HT1080 (cell line): ENCODE results near the gene KCNT2. TPM values are rescaled to one million over a fixed set of nuclear protein-coding genes. Genes with fewer than 3 reads are reported as not detected.
A peak's percentile ranks its signal among the peaks of the same experiment; 100 is the strongest.
"Not testable (repeated sequence)": the region's sequence is repeated elsewhere in the genome, so short reads cannot be mapped to it uniquely, and the experiment has no call there.

Experiments
- DNase-seq: peaks from one replicate; pipeline ENCODE4 v3.0.0-alpha.2; 2015; ENCODE audit warnings: low read depth
- polyA plus RNA-seq, 2 experiments: library from polyadenylated mRNA; depleted of rRNA; stranded (reverse); fragments of >200 nt; gene quantifications; 2 replicates each; pipeline ENCODE4 v1.2.3, GENCODE V29; 2015
- total RNA-seq: library from RNA; depleted of rRNA; stranded (reverse); fragments of >200 nt; shearing (Covaris generic); gene quantifications from 2 replicates; pipeline ENCODE4 v1.2.3, GENCODE V29; 2014; rRNA removed

Gene KCNT2
- not detected in 2 replicates for total RNA-seq
- polyA plus RNA-seq (2015; cell fraction: cytosol; rRNA removed), result 0.17 TPM in 1 of 2 replicates, not detected in the other
- 0.14 and 0.36 TPM in 2 replicates for polyA plus RNA-seq (2015; cell fraction: nucleus; rRNA removed)

DNA sequence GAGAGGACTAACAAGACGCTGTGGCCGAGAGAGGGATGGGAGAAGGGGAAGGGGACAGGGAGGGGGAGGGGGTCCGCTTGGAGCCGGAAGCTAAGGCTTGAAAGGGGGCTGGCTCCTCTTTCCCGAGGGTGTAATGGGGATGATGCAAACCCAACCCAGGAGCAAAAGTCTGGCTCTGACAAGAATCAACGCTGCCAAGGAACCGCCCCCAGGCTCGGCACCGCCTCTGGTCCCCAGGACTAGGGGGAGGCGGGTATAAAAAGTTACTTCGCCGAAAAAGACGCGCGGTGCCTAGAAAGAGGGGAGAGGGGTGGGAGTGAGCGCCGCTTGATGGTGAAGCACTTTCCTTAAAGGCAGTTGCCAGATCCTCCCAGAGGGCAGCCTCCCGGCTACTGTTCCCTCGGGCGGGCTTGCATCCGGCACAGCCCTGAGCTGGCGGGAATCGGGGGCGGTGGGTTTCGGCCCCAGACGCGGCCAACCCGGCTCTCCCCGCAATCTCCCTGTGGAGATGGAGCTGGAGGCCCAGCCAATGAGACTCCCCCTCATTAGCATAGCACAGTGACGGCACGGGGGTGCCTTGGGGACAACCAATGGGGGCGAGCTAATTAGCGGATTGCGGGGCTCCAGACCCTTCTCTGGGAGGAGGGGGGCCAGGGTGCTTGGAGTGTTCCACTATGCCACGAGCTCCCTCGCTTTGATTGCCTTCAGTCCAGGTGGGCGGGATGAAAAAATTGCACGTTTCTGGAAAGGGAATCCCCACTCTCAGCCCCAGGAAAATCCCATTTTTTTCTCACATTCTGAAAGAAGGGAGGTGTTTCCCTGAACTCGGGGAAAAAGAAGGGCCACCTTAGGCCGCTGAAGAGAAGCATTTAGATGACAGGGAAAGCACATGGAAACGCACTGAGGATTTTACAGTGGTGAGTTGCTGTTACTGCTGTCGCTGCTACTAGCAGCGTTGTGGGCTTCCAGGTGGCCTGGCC is at the start of gene KCNT2:
Gene KCNT2, minus strand, starts transcription at position 51 of the 980 bp plus-strand sequence. CDS start 131 bp downstream, outside the sequence.
- DNase-seq, result no peak

DNA sequence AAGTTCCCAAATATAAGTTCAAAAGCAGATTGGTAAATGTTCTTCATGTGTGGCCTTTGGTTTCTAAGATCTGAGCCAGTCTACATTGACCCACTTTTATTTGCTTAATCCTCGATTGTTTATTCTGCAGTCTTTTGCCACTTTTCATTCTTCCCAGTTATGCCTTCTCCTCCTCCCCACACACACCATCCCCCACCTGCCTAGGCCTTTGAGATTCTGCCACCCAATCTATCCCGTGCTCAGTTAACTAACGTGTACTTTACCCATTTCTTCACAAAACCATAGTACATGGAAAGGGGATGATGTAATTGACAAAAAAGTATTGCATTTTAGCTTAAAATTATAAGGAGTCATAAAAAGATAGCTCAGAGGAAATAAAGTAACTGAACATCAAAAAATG is 47.3 kb upstream of the KCNT2 start:
- no peak for DNase-seq

DNA sequence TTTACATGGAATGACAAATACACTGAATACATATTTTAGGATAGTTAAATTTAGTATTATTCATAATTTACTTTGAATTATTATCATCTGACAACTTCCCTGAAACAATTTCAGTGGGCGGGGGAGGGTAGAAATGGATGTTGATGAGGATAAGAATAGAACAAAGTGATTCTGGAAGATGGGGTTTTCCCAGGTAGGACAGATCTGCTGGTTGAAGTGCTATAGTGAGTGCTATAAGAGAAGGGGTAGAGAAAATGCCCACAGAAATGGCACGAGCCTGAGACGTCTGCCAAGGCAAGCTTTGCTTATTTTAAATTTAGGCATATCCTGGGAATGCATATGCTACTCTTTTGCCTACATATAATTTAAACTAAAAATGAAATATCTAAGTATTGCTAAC is 46.8 kb upstream of the KCNT2 start:
- DNase-seq, result no peak

DNA sequence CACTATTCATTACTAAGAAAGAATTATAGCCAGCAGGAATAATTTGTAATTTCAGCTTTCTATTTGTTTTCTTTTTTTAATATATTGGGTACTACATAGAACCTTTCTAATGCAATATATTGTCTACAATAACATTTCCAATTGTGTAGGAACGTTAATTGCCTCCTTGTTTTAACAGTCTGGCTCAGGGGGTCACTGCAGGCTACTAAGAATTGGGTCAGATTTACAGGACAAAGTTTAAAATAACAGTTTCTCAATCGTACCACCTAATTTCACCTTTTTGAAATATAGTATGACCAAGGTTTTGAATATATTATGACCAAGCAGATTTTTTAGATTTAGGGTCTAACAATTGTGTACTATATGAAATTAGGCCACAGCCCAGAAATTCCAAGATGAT is 46.0 kb upstream of the KCNT2 start:
- no peak for DNase-seq

DNA sequence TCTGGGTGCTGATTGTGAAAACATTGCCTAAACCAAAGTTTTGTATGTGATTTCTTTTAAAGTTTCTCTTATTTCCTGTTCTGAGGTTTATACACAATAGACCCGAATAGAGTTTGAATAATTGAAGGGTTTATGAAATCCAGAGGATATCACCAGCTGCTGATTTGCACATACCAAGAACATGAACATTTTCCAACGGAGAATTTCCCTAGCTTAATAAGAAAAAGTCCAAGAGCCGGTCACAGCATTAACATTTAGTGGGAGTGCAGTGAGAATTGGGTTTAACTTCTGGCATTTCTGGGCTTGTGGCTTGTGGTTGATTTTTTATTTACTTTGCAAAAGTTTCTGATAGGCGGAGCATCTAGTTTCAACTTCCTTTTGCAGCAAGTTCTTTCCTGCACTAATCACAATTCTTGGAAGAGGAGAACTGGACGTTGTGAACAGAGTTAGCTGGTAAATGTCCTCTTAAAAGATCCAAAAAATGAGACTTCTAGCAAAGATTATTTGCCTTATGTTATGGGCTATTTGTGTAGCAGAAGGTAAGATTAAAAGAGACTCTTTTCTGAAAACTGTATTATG is 43.5 kb upstream of the KCNT2 start, which contains the start of gene CFH:
Gene CFH, plus strand, starts transcription at position 407 of the 579 bp plus-strand sequence. Its CDS starts 75 bp downstream, at position 482.
- DNase-seq, result peak; percentile 64

DNA sequence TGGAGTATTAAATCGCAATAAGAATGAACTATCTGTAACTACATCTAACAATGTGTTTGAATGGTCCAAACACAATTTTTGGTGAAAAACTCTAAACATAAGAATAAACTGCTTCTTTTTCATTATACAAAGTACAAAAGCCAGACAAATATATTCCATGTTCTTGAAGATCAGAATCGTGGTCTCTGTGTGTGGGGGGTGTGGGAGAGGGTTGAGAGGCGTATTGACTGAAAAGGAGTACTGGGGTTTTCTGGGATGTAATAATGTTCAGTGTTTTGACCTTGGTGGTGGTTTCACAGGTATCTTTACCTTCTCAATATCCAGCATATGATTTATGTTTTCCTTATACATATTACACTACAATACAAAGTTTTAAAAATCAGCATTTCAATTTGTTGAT is 42.8 kb upstream of the KCNT2 start:
- DNase-seq, result no peak

DNA sequence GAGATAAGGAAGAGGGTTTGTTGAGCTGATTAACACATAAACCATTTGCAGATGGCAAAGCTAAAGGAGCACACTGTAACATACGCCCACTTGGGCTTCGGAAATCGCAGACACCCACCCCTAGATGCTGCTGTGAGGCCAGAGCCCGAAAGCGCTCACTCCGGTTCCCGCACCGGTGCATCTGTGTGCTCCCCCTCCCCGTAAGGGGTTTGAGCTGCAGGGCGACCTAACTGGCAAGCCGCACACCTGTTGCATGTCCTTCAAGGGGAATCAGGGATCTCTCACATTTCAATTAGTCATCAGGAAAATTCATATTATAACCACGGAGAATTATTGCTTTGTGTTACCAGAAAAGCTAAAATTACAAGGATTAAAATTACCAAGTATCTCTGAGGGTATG is 42.2 kb upstream of the KCNT2 start:
- no peak for DNase-seq

DNA sequence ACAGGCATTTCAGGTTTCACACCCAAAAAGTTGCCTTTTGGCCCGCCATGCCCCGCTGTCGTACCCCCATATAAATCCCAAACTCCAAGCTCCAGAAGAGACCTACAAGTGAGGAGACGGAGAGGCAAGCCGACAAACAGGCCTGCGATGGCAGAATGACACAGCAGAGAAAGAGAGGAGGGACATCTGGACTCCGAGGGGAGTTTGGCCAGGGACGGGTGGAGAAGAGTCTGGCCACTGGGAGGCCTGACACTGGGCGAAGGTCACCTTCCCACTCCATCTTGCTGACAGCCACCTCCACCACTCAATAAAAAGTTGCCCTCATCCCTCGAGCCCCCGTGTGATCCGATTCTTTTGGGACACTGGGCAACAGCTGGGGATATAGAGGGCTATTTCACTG is 41.8 kb upstream of the KCNT2 start:
- no peak for DNase-seq

DNA sequence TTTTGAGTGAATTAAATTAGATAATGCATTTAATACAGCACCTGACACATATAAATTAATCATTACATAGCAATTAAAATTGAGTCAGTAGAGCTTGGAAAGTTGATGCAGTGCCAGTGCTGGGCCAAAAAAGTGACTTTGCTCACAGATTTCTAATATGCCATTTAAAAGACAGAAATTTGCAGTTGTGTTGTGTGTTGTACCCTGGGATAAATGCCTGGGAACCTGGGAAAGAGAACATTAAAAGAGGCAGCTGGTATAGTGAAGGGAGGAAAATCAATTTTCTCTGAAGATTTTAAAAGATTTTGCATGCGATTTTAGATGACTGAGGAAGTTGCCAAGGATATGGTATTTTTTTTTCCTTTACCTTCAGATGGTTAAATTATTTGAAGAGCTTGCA is 32.7 kb upstream of the KCNT2 start:
- DNase-seq, result no peak

DNA sequence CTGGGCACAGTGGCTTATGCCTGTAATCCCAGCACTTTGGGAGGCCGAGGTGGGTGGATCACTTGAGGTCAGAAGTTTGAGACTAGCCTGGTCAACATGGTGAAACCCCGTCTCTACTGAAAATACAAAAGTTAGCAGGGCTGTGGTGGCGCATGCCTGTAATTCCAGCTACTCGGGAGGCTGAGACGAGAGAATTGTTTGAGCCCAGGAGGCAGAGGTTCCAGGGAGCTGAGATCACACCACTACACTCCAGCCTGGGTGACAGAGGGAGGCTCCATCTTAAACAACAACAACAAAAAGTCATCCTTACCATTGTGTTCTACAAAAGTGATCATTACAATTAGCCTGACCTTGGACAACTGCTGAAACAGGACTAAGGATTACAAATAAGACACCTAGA is 31.1 kb upstream of the KCNT2 start:
- DNase-seq, result not testable (repeated sequence)

DNA sequence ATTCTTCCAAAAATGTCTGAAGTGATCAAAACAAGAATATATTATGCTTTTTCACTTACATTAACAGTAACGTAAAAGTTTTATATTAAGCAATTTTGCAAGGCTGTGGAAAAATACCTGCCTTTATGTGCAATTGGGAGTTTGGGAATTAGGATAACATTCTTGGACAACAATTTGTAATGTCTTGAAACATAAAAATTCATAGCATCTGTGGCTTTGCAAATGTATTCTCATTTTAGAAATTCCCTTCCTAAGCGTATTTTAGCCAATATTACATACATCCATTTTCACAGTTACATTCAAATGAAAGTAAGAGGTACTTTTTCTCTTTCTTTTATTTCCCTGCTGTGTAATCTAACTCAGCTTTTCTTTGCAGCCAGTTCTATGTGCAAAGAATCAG is 30.2 kb upstream of the KCNT2 start:
- DNase-seq, result no peak

DNA sequence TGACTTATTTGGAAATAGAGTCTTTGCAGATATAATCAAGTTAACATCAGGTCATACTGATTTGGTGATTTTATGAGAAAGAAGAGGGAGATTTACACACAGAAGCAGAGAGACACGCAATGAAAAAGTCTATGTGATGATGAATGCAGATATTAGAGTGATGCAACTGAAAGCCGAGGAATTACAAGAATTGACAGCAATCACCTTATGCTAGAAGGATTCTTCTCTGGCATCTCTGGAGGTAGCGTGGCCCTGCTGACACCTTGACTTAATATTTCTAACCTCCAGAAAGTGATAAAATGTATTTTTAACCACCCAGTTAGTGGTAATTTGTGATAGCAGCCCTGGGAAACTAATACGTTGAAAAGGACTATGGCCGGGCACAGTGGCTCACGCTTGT is 29.4 kb upstream of the KCNT2 start:
- no peak for DNase-seq

DNA sequence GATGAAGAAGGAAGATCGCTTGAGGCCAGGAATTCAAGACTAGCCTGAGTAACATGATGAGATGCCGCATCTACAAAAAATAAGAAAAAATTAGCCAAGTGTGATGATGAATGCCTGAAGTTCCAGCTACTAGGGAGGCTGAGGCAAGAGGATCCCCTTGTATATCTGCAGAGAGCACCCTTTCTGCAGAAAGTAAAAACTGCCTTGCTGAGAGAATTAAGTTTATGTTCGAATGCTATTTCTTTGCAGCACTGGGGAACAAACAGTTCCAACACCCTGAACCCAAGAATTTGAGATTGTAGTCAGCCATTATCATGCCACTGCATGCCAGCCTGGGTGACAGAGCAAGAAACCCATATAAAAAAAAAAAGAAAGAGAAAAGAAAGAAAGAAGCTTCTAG is 20.6 kb upstream of the KCNT2 start:
- DNase-seq, result no peak

DNA sequence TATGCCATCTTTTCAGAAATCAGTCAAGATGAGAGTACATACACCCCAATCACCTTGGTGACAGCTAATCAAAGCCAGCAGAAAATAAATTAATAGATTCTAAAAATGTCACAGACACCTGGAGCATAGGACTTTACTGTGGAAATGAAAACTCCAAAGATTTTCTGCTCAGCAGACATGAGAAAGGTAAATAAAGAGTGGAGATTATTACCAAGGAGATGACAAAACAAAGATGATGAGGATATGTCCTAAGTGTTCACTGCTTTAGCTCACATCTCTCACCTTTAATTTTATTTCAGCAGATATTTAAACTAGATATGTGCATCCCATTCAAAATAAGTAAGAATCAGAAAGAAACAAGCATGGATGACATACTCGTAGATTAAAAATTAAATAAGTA is 14.8 kb upstream of the KCNT2 start:
- no peak for DNase-seq

DNA sequence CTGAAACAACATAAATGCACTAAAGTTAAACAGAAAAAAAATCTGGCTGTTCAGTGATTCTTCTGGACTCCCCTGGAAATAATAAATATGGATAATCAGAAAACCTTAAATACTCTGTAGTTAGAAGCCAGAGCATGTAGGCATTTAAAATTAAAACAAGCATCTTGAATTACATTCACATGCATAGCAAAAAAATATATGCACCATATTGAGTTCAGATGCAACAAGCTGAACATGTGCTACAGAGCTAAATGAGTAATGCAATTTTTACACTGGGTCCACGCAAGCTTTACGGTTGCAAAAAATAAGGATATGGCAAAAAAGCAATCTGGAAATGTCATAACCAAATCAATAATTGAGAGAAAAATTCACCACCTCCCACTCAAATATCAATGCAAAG is 11.5 kb upstream of the KCNT2 start:
- DNase-seq, result no peak

DNA sequence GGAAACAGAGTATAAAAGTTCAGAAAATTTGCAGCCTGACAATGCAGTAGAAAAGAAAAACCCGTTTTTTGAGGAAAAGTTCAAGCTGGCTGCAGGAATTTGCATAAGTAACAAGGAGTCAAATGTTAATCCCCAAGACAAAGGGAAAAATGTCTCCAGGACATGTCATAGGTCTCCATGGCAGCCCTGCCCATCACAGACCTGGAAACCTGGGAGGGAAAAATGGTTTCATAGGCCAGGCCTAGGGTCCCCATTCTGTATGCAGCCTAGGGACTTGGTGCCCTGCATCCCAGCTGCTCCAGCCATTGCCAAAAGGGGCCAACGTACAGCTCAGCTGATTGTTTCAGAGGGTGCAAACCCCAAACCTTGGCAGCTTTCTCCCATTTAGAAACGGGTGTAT is 3.6 kb upstream of the KCNT2 start:
- no peak for DNase-seq

DNA sequence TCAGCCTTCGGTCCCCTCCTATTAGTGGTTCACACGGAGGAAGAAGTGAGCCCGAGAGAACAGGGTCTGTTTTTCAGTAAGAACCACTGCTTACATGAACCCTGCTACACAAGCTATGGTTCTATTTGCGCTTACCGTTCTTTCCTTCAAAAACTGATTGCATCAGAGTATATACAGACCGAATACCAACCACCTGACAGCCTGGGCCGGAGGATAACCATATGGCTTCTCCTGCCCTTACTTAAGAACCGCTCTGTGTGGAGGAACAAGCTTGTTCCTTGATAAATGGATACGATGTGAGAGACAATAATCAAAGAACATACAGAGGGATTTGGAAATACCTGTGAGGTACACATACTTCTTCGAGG is 1.1 kb upstream of the KCNT2 start:
- no peak for DNase-seq

DNA sequence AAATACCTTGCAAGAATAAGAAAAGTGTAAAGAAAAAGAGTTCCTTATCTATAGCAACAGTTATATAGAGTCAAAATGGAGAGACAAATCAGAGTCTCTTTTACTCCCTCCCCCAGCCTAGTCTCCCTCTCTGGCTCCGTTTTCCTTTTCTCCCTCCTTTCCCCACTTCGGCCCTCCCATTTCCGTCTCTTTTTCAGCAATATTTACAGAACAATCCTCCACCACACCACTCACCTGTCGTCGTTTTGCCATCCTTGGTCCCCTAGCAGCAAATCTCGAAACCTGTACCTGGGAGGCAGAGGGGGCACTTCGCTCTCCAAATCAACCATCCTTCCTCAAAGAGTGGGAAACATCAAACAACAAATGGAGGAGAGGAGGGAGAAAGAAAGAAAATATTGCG is 259 bp downstream of the KCNT2 start:
- no peak for DNase-seq

DNA sequence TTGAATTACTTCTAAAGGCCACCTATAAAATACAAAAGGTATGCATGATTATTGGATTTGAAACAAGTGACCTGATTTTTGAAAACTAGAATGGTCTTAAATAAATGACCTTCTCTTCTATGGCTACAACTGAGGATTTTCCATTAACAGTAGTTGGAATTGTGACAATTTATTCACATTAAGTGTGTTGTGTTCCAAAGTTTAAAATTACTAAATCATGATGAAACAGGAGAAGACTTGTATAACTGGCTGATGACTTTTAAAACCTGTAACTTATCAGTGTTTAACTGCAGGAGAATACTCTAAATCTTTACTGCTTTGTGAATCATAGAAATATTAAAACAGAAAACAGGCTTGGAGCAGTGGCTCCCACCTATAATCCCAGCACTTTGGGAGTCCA is 4.6 kb downstream of the KCNT2 start:
- DNase-seq, result no peak

DNA sequence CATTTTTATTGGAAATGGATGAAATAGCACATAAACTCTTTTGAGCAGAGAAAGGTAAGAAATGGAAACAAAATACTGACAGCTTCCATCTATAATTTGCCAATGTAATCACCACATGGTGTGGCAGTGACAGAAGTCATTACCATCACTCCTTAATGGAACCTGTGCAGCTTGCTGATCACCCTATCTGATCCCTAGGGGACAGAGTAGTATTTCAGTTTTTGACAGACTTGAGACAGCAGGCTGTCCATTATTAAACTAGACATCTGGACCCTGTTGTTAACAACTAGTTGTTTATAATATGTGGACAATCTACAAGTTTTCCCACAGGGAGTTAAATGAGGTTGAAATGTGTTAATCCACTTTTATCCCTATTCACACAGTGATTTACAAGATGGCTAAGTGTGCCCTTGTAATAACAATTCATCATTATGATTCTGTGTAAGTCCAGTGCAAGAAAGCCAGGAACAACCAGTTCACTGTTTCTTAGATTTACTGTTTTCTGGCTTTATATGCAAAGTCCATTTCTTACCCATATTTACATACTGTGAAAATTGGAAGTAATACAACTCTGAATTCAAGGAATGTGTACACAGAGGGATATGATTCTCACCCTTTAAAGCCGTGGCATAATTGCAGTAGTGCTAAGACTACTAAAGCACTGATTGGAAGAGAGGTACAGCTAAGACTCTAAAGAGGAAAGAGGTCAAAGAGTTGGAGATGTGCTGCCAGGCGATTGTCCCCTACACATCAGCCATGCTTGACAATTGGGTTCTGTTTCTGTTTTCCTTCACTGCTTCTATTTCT is 9.1 kb downstream of the KCNT2 start:
- DNase-seq, result no peak

DNA sequence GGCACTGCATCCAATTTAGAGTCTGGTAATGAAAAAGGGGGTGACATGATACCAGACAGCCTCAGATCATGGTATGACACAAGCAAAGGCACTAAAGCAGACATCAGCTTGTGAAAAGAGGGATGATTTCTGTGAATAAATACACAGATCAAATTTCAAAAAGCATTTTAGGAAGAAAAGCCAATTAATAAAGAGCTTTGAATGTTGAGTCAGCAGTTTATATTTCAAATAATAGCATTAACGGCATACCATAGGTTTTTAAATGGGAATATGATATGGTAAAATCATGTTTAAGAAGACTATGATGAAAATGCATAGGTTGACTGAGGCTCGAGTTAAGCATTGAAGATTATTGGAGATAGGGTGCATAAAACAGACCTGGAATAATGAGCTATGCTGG is 13.5 kb downstream of the KCNT2 start:
- DNase-seq, result no peak

DNA sequence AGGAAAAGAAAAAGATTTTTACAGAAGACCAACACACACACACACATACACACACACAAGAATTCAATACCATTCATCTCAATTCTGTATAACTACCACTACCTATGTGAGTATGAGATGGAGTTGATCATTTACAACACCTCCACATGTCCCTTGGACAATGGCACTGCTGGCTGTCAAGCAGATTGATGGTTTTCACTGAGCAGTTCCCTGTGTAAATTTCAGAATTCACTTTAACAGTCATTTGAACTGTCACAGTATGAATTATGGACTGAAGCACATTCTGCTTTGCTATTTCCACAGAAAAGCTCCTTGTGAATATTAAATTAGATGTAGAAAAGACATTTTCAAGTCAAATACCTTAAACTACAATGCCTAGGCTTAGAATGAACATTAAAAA is 14.3 kb downstream of the KCNT2 start:
- no peak for DNase-seq
